ENCODE results near the gene PRPF8.

- TF ChIP-seq POLR2A (IDR thresholded peaks at IDR 0.05; ENCODE audit: low read length) (no peak), GATA1 (IDR thresholded peaks at IDR 0.05; ENCODE audit: low read depth, low read length) (no peak)
Measured at GRCh38 chr17:1726626-1727257, 42.1 kb upstream of the PRPF8 start.
